Breast epithelium (tissue), 4 donors: ENCODE results near the gene SETD2. TPM values are rescaled to one million over a fixed set of nuclear protein-coding genes. Genes with fewer than 3 reads are reported as not detected.

Source experiments
- DNase-seq, 2 donors: peaks; one replicate each; pipeline ENCODE4 v3.0.0-alpha.2; 2019; ENCODE audit warnings: low spot score in 2 of 2
- H3K27ac ChIP-seq, 2 donors: fragments of 200-600 bp; sonication (generic) in 1 of 2; one replicate each; pipeline ENCODE4 v1.5.1; 2016 to 2019; ENCODE audit warnings: mild to moderate bottlenecking in 1 of 2
- H3K27me3 ChIP-seq, 2 donors: fragments of 200-600 bp; sonication (generic) in 1 of 2; one replicate each; pipeline versions ENCODE4 v1.5.1 to v1.6.0; 2017 to 2019; ENCODE audit warnings: control low read depth in 1 of 2, mild to moderate bottlenecking in 1 of 2
- H3K36me3 ChIP-seq: fragments of 200-600 bp; one replicate; pipeline ENCODE4 v1.5.1; 2019
- H3K4me1 ChIP-seq, 2 donors: fragments of 200-600 bp; sonication (generic); one replicate each; pipeline ENCODE4 v1.5.1; 2016 to 2019; ENCODE audit warnings: control low read depth in 1 of 2
- H3K4me3 ChIP-seq, 3 donors: fragments of 200-600 bp; sonication (generic); 1 replicate in 2 of 3; 2 replicates in 1 of 3; pipeline ENCODE4 v1.5.1; 2016 to 2019; ENCODE audit warnings: mild to moderate bottlenecking in 3 of 3, moderate library complexity in 2 of 3
- H3K9me3 ChIP-seq, 2 donors: fragments of 200-600 bp; sonication (generic) in 1 of 2; one replicate each; pipeline ENCODE4 v1.5.1; 2016 to 2019; ENCODE audit warnings: control low read depth in 1 of 2
- POLR2A ChIP-seq: fragments of 450-650 bp; IDR thresholded peaks from one replicate; pipeline ENCODE4 v1.6.1; 2016; ENCODE audit warnings: antibody characterized with exemption, mild to moderate bottlenecking, moderate library complexity
- POLR2AphosphoS5 ChIP-seq, 3 donors: sonication (generic); formaldehyde crosslinking; IDR thresholded peaks; one replicate each; pipeline ENCODE4 v1.6.1; 2017; ENCODE audit warnings: antibody characterized with exemption in 3 of 3
- intact Hi-C: fragments of 100-400 bp; cut with DNase I; formaldehyde crosslinking; loops from one replicate; pipeline ENCODE4 v1.15.1; 2023; ENCODE audit warnings: low total_unique reads
- total RNA-seq, 3 donors: library from RNA; depleted of rRNA; stranded (reverse); fragments of >200 nt; gene quantifications; one replicate each; pipeline ENCODE4 v1.1.0, GENCODE V29; 2016
- TF ChIP-seq, protein P1 (sequence below), 3 donors: fragments of 450-650 bp; IDR thresholded peaks; one replicate each; pipeline ENCODE4 v1.5.1; 2016 to 2017; ENCODE audit warnings: antibody characterized with exemption in 3 of 3, mild to moderate bottlenecking in 3 of 3, moderate library complexity in 3 of 3

Gene SETD2
- total RNA-seq, 3 donors from 2014 or later, result 59.8 to 87.8 (median 74.4) TPM

DNA sequence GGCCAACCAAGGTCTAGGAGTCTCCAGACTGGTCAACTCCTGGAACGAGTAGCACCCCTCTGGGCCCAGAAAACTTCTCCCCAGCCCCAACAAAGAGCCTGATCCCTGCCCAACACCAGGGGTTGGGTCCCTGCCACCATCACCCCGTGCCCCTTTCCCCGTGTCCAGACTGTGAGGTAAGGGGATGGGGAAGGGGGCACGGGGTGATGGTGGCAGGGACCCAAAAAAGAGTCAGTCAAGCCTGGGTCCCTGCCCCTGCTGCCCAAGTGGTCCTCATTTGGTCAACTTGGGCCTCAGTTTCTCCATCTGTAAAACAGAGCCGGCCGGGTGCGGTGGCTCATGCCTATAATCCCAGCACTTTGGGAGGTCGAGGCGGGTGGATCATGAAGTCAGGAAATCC is 185.5 kb downstream of the SETD2 start:
- Histone ChIP-seq H3K27me3 (no peaks in the 10 kb centered on the region), H3K36me3 (no peaks in the 10 kb centered on the region), H3K27ac (peak overlapping the region; percentile 84 to 95), H3K4me1 (peaks cover 8 to 19% of the 10 kb centered on the region in 2 donors), H3K9me3 (no peaks in the 10 kb centered on the region), H3K4me3 (no peak overlapping the region)
- intact Hi-C loops, result loop anchor here (1.0 kb wide), 1 partner anchor 34 kb away; no protein-coding TSS in a partner anchor
- TF ChIP-seq, protein P1, sequence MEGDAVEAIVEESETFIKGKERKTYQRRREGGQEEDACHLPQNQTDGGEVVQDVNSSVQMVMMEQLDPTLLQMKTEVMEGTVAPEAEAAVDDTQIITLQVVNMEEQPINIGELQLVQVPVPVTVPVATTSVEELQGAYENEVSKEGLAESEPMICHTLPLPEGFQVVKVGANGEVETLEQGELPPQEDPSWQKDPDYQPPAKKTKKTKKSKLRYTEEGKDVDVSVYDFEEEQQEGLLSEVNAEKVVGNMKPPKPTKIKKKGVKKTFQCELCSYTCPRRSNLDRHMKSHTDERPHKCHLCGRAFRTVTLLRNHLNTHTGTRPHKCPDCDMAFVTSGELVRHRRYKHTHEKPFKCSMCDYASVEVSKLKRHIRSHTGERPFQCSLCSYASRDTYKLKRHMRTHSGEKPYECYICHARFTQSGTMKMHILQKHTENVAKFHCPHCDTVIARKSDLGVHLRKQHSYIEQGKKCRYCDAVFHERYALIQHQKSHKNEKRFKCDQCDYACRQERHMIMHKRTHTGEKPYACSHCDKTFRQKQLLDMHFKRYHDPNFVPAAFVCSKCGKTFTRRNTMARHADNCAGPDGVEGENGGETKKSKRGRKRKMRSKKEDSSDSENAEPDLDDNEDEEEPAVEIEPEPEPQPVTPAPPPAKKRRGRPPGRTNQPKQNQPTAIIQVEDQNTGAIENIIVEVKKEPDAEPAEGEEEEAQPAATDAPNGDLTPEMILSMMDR (IDR thresholded peaks at IDR 0.05), result no peak
- TF ChIP-seq POLR2AphosphoS5 (IDR thresholded peaks at IDR 0.05), result no peak
- TF ChIP-seq POLR2A, result no peak
- no peak for DNase-seq

DNA sequence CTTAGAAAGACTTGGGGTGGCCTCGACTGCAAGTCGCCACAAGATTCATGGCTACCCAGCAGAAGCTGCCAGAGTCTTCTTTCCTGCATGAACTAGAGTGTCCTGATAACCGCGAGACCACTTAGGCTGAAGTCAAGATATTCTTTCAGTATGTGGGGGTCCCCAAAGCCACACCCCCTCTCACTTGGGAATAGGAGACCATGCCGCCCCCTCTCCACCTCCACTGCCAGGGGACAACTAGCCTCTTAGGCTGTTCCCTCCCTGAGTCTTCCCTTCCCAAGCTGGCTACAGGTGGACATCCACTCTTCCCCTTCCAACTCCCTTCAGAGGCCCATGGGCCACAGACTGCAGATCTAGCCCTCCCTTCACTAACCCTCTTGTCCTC is 186.1 kb downstream of the SETD2 start:
- TF ChIP-seq, protein P1 (IDR thresholded peaks at IDR 0.05), result no peak
- TF ChIP-seq POLR2AphosphoS5 (IDR thresholded peaks at IDR 0.05) (no peak), POLR2A (no peak)
- peak in 1 of 2 donors; percentile 49 for DNase-seq
- H3K36me3 ChIP-seq, result no peaks in the 10 kb centered on the region
- H3K9me3 ChIP-seq, result no peaks in the 10 kb centered on the region
- H3K4me1 ChIP-seq, result peaks cover 8 to 19% of the 10 kb centered on the region in 2 donors
- peak overlapping the region; percentile 89 to 95 for H3K27ac ChIP-seq
- no peaks in the 10 kb centered on the region for H3K27me3 ChIP-seq
- H3K4me3 ChIP-seq, result no peak overlapping the region
- intact Hi-C loops, result loop anchor here (1.0 kb wide), 1 partner anchor 34 kb away; no protein-coding TSS in a partner anchor

DNA sequence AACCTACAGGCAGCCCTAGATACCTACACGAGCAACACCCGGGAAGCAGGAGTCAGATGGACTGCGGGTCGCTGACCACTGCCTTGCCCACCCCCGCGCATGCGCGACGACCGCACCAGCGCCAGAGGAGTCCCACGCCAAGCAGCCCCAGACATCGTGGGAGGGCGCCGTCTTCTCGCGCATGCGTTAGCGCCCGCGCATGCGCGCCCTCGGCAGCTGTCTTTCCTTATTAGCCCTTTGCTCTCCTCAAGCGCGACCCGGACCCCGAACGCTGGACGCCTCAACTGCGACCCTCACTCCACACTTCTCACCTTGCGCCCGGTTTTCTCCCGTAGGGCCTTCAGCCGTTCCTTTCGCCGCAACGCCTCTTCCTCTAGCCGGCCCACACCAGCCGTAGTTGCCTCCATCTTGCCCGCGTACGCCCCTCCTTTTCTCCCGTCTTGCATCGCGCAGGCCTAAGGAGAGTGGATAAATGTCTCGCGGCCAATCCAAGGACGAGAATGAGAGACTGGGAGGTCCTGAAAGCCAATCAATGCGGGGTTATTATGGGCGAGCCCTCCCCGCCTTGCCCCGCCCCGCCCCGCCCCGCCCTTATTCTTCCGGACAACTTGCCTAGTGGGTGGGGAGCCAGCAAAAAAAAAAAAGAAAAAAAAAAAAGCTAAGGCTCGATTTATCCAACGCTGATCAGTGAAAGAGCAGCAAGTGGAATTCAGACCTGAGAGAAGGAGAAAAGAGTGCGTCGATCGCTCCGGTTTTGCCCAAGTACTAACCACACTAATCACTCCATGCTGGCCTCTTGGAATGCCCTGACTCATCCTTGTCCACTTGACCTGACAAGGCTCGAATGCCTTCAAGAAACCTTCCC is 187.4 kb downstream of the SETD2 start, which contains the start of gene CCDC12:
CCDC12 (minus strand) TSS at position 420 of the 865 bp plus-strand sequence; CDS start at position 407, 13 bp downstream.
- peak; percentile 91 to 98 for DNase-seq
- H3K27me3 ChIP-seq, result no peaks in the 10 kb centered on the region
- H3K4me3 ChIP-seq, result peak within 1 kb of the TSS; percentile 67 to 78 (median 77)
- H3K27ac ChIP-seq, result peak within 1 kb of the TSS; percentile 95
- peak; percentile 91 for TF ChIP-seq POLR2A
- peak; percentile 94 to 98 (median 95) for TF ChIP-seq POLR2AphosphoS5 (IDR thresholded peaks at IDR 0.05)
- TF ChIP-seq, protein P1 (IDR thresholded peaks at IDR 0.05), result peak in 2 of 3 donors; percentile 9 to 45
- no peaks in the 10 kb centered on the region for H3K9me3 ChIP-seq
- H3K36me3 ChIP-seq, result no peaks in the 10 kb centered on the region
- H3K4me1 ChIP-seq, result peaks cover 1 to 10% of the 10 kb centered on the region in 2 donors
- intact Hi-C loops, result no loop called here

DNA sequence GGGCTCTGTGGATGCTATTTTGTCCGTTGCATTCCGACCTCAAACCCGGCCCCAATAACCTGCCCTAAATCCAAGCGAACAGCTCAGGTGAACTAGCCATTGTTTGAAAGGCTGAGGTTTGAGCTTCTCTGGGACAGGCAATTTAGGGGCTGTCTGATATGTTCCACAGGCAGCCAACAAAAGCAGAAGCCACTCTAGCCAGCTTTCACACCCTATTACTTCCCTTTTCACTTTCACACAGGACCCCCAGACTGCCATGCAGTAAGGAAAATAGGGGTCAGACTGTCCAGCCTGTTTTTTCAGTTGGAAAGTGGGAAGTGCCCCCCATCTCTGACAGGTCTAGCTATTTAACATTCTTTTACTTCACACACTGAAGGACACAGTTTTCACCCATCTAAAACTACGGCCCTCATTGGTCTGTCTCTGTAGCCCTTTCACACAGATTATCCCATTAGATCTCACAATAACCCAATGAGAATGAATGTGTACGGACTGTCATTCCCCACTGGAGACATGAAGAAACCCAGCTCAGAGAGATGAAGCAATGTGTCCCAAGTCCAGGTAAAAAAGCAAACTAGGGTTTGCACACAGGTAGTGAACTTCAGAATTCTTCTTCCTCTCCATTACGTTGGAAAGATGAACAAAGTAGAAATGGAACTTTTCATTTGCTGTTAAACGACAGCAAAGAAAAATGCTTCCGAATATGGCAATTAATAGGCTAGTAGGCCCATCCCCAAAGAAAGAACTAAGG is 189.3 kb downstream of the SETD2 start:
- H3K27ac ChIP-seq, result peak overlapping the region in 1 of 2 donors; percentile 22
- no peaks in the 10 kb centered on the region for H3K36me3 ChIP-seq
- peak overlapping the region in 1 of 3 donors; percentile 67 for H3K4me3 ChIP-seq
- H3K4me1 ChIP-seq, result peaks cover 8 to 14% of the 10 kb centered on the region in 2 donors
- no peak for DNase-seq
- intact Hi-C loops, result no loop called here
- no peaks in the 10 kb centered on the region for H3K9me3 ChIP-seq
- TF ChIP-seq, protein P1 (IDR thresholded peaks at IDR 0.05), result no peak
- TF ChIP-seq POLR2AphosphoS5 (IDR thresholded peaks at IDR 0.05) (no peak), POLR2A (no peak)
- H3K27me3 ChIP-seq, result no peaks in the 10 kb centered on the region
